ENCODE data around the gene PEDS1. TPM values are rescaled to one million over a fixed set of nuclear protein-coding genes. Genes with fewer than 3 reads are reported as not detected.

The PEDS1 gene
- total and polyA plus RNA-seq, 2 of the 13 experiments (the other 11 are each of a cell fraction or from before 2014, with no cell fraction given), result 30.5 to 93.9 TPM

- TF ChIP-seq ZNF646 (CRISPR knock-in tag; IDR thresholded peaks at IDR 0.05), result no peak
- TF ChIP-seq ZNF546 (CRISPR knock-in tag; conservative IDR thresholded peaks at IDR 0.05), result peak; percentile 98; the same call in 1 of the 2 replicates
- no peak; the same call in 1 of the 2 replicates for TF ChIP-seq STAT6 (CRISPR knock-in tag; IDR thresholded peaks at IDR 0.05; ENCODE audit: borderline replicate concordance)
- TF ChIP-seq, protein P1, sequence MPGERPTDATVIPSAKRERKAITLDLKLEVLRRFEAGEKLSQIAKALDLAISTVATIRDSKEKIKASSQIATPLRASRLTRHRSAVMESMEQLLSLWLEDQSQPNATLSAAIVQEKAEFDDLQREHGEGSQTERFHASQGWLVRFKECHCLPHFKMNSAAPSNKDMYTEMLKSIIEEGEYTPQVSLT (CRISPR knock-in tag; IDR thresholded peaks at IDR 0.05; ENCODE audit: borderline replicate concordance, low read depth), result peak; percentile 89; the same call in 1 of the 2 replicates
- peak; percentile 62; the same call in 1 of the 2 replicates for TF ChIP-seq MEF2D (CRISPR knock-in tag; IDR thresholded peaks at IDR 0.05)
- TF ChIP-seq ZNF468 (CRISPR knock-in tag; IDR thresholded peaks at IDR 0.05), result peak; percentile 89
- 0 out of 4 replicates have a peak, but pooled peaks of 1 of the 2 experiments have one; percentile 18 for TF ChIP-seq EP300 (IDR thresholded peaks at IDR 0.05; ENCODE audit: low read depth in 2 of 2, low read length in 2 of 2)
- TF ChIP-seq EP300 (CRISPR knock-in tag; IDR thresholded peaks at IDR 0.05; ENCODE audit: borderline replicate concordance), result no peak
- peak; percentile 73; the same call in 1 of the 2 replicates for TF ChIP-seq HNRNPL (IDR thresholded peaks at IDR 0.05; ENCODE audit: low read depth, low read length)
- TF ChIP-seq, protein P2, sequence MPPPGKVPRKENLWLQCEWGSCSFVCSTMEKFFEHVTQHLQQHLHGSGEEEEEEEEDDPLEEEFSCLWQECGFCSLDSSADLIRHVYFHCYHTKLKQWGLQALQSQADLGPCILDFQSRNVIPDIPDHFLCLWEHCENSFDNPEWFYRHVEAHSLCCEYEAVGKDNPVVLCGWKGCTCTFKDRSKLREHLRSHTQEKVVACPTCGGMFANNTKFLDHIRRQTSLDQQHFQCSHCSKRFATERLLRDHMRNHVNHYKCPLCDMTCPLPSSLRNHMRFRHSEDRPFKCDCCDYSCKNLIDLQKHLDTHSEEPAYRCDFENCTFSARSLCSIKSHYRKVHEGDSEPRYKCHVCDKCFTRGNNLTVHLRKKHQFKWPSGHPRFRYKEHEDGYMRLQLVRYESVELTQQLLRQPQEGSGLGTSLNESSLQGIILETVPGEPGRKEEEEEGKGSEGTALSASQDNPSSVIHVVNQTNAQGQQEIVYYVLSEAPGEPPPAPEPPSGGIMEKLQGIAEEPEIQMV (CRISPR knock-in tag; IDR thresholded peaks at IDR 0.05; ENCODE audit: low read depth), result peak; percentile 80
- 0 out of 2 replicates have a peak, but pooled peaks have one; percentile 27 for TF ChIP-seq USF2 (IDR thresholded peaks at IDR 0.05; ENCODE audit: low read depth, low read length)
- peak; percentile 55; the same call in 1 of the 2 replicates for TF ChIP-seq USF2 (CRISPR knock-in tag; IDR thresholded peaks at IDR 0.05; ENCODE audit: borderline replicate concordance)
- TF ChIP-seq ZNF775 (CRISPR knock-in tag; IDR thresholded peaks at IDR 0.05; ENCODE audit: borderline replicate concordance), result peak; percentile 87
Measured at GRCh38 chr20:50153500-50154377, at the start of gene PEDS1 (continued).

Measured in HepG2 (cell line).